WERI-Rb-1 (cell line): Measurements from ENCODE around the gene SUN2.

Experiments used
- DNase-seq: peaks from one replicate; pipeline ENCODE4 v3.0.0-alpha.2; 2020
- H3K27ac ChIP-seq: fragments of 250-450 bp; sonication (Bioruptor Pico); 2 replicates; pipeline ENCODE4 v1.5.1; 2020; ENCODE audit warnings: mild to moderate bottlenecking, moderate library complexity
- H3K27me3 ChIP-seq: fragments of 250-450 bp; sonication (Bioruptor Pico); 2 replicates; pipeline ENCODE4 v1.5.1; 2021; ENCODE audit warnings: mild to moderate bottlenecking, low read depth, moderate library complexity; ENCODE audit not compliant: insufficient read depth, severe bottlenecking
- H3K36me3 ChIP-seq: fragments of 250-450 bp; sonication (Bioruptor Pico); 2 replicates; pipeline ENCODE4 v1.5.1; 2020; ENCODE audit warnings: mild to moderate bottlenecking, moderate library complexity
- H3K4me3 ChIP-seq: 2 replicates; pipeline ENCODE4 v1.5.1; 2011; ENCODE audit warnings: low read depth, mild to moderate bottlenecking, control low read depth, low read length
- H3K9me3 ChIP-seq: fragments of 250-450 bp; sonication (Bioruptor Pico); 2 replicates; pipeline ENCODE4 v1.5.1; 2021; ENCODE audit warnings: mild to moderate bottlenecking, moderate library complexity; ENCODE audit not compliant: severe bottlenecking
- TF ChIP-seq, protein P1 (sequence below): IDR thresholded peaks from 2 replicates; pipeline ENCODE4 v1.5.1; 2011; ENCODE audit warnings: low read depth, mild to moderate bottlenecking, control low read depth, inconsistent platforms, low read length

Gene SUN2

DNA sequence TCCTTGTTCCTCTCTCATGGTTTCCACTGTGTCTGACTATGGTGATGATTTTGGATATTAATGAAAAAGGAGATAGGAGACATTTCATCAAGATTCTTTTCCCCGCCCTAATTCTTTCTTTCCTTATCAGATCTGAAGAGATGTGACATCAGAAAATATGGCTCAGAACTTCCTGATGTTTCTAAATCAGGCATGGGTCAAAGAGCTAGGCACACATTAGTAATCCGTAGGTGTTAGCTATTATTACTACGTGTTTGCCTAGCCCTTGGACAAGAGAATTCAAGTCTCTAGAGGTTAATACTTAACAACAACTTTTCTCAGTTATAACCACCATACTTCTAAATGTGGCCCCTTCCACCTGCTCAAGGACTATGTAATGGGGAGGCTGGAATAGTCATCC is 60.9 kb downstream of the SUN2 start:
- H3K27me3 ChIP-seq = no peaks in the 10 kb centered on the region
- H3K9me3 ChIP-seq = no peaks in the 10 kb centered on the region
- H3K36me3 ChIP-seq = peaks cover 48% of the 10 kb centered on the region
- H3K4me3 ChIP-seq = no peak overlapping the region
- no peak overlapping the region for H3K27ac ChIP-seq
- no peak for DNase-seq
- TF ChIP-seq, protein P1, sequence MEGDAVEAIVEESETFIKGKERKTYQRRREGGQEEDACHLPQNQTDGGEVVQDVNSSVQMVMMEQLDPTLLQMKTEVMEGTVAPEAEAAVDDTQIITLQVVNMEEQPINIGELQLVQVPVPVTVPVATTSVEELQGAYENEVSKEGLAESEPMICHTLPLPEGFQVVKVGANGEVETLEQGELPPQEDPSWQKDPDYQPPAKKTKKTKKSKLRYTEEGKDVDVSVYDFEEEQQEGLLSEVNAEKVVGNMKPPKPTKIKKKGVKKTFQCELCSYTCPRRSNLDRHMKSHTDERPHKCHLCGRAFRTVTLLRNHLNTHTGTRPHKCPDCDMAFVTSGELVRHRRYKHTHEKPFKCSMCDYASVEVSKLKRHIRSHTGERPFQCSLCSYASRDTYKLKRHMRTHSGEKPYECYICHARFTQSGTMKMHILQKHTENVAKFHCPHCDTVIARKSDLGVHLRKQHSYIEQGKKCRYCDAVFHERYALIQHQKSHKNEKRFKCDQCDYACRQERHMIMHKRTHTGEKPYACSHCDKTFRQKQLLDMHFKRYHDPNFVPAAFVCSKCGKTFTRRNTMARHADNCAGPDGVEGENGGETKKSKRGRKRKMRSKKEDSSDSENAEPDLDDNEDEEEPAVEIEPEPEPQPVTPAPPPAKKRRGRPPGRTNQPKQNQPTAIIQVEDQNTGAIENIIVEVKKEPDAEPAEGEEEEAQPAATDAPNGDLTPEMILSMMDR = no peak

DNA sequence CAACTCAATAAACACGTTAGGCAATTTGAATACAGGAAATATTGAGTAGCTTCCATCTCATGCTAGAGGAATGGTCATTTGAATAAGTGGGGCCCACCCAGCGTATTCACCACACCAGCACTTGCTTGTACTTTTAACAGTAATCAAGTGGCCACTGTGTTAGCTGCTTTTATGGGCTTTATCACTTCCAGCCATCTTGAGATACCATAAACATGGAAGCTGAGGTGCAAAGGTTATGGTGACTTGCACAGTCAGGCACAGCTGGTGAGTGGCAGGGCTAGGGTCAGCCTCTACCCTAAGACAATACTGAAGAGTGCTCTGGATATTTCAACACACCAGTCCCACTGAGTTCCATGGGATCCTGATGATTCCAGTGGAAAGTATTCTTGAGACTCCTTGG is 61.7 kb downstream of the SUN2 start:
- Histone ChIP-seq H3K4me3 (no peak overlapping the region), H3K9me3 (no peaks in the 10 kb centered on the region), H3K36me3 (peaks cover 45% of the 10 kb centered on the region), H3K27ac (no peak overlapping the region), H3K27me3 (no peaks in the 10 kb centered on the region)
- TF ChIP-seq, protein P1 = no peak
- DNase-seq = no peak

DNA sequence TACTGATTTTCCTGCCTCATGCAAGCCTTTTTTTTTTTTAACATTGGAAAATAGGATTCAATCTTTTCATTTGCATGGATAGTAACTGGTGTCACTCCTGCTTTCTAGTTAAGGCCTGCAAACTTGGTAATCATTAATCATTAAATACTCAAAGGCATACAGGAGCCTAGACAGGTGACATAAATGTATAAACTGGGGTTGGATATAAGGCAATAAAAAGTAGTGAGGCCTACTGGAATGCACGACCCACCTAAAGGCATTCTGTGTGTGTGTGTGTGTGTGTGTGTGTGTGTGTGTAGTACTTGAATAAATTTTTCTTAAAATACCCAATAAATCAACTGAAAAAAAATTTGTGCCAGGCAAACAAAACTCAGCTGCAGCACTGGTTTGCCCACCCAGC is 66.1 kb downstream of the SUN2 start:
- Histone ChIP-seq H3K36me3 (peaks cover 65% of the 10 kb centered on the region), H3K9me3 (no peaks in the 10 kb centered on the region), H3K4me3 (no peak overlapping the region), H3K27me3 (no peaks in the 10 kb centered on the region), H3K27ac (no peak overlapping the region)
- TF ChIP-seq, protein P1 = no peak
- no peak for DNase-seq

DNA sequence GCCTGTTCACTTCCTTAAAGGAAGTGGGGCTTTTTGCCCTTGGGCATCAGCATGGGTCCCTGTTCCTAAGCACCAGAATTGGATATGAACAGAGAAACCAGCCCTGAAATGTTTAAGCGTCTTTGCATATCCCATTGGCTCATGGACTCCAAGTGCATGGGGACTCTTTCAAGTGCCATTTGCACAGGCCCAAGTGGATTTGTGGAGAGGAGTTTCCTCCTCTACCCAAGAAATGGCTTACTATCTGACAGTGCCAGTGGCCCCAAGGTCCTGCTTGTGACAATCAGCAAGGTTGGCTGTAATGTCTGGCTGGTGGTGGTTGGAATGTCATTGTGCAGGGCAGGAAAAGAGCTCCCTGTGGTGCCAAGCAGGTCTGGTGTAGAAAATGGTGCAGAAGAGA is 70.0 kb downstream of the SUN2 start:
- Histone ChIP-seq H3K27me3 (no peaks in the 10 kb centered on the region), H3K36me3 (peaks cover 69% of the 10 kb centered on the region), H3K4me3 (no peak overlapping the region), H3K9me3 (no peaks in the 10 kb centered on the region), H3K27ac (no peak overlapping the region)
- TF ChIP-seq, protein P1 = no peak
- DNase-seq = no peak

DNA sequence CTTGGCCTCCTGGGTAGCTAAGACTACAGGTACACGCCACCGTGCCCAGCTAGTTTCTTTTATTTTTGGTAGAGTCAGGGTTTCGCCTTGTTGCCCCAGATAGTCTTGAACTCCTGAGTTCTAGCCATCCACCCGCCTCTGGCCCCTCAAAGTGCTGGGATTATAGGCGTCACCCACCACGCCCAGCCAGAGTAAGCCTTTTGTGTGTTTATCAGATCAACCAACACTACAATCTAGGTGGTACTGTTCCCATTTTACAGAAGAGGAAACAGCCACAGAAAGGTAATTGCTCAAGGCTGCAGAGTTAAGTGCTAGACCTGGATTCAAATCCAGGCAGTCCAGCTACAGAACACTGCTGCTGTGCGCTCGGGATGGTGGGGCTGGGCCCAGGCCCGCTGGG is 70.9 kb downstream of the SUN2 start:
- DNase-seq = no peak
- H3K36me3 ChIP-seq = peaks cover 66% of the 10 kb centered on the region
- H3K9me3 ChIP-seq = no peaks in the 10 kb centered on the region
- no peak overlapping the region for H3K4me3 ChIP-seq
- no peaks in the 10 kb centered on the region for H3K27me3 ChIP-seq
- TF ChIP-seq, protein P1 = no peak
- no peak overlapping the region for H3K27ac ChIP-seq
